ENCODE measurements around the gene LRRC4B.
"Not testable (repeated sequence)": the region's sequence is repeated elsewhere in the genome, so short reads cannot be mapped to it uniquely, and the experiment has no call there.

Gene LRRC4B

DNA sequence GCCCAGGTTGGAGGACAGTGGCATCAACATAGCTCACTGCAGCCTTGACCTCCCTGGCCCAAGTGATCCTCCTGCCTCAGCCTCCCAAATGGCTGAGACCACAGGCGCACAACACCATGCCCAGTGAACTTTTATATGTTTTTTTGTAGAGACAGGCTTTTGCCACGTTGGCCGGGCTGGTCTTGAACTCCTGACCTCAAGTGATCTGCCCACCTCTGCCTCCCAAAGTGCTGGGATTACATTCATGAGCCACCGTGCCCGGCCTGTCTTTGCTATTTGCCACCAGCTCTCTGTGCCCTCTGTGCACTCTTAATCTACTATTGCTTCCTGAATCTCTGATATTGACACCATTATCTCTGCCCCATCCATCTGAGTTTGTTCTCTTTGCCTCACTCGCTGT lies 34.3 kb upstream of the LRRC4B start:
- TF ChIP-seq, protein P1, sequence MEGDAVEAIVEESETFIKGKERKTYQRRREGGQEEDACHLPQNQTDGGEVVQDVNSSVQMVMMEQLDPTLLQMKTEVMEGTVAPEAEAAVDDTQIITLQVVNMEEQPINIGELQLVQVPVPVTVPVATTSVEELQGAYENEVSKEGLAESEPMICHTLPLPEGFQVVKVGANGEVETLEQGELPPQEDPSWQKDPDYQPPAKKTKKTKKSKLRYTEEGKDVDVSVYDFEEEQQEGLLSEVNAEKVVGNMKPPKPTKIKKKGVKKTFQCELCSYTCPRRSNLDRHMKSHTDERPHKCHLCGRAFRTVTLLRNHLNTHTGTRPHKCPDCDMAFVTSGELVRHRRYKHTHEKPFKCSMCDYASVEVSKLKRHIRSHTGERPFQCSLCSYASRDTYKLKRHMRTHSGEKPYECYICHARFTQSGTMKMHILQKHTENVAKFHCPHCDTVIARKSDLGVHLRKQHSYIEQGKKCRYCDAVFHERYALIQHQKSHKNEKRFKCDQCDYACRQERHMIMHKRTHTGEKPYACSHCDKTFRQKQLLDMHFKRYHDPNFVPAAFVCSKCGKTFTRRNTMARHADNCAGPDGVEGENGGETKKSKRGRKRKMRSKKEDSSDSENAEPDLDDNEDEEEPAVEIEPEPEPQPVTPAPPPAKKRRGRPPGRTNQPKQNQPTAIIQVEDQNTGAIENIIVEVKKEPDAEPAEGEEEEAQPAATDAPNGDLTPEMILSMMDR (conservative IDR thresholded peaks at IDR 0.05) = no peak
- no peak overlapping the region for H3K27ac ChIP-seq

- TF ChIP-seq, protein P1 (conservative IDR thresholded peaks at IDR 0.05) = no peak
Measured at GRCh38 chr19:50602089-50602422, 33.8 kb upstream of the LRRC4B start.

GRCh38 chr19:50601407-50602088 lies 33.3 kb upstream of the LRRC4B start:
- TF ChIP-seq, protein P1 (conservative IDR thresholded peaks at IDR 0.05) = no peak
- H3K27ac ChIP-seq = no peak overlapping the region

More at GRCh38 chr19:50602089-50602422, 33.8 kb upstream of the LRRC4B start:
- no peak overlapping the region for H3K27ac ChIP-seq

- TF ChIP-seq, protein P1 (conservative IDR thresholded peaks at IDR 0.05) = no peak
- no peak overlapping the region for H3K27ac ChIP-seq
Measured at GRCh38 chr19:50599427-50599826, 31.2 kb upstream of the LRRC4B start.

DNA sequence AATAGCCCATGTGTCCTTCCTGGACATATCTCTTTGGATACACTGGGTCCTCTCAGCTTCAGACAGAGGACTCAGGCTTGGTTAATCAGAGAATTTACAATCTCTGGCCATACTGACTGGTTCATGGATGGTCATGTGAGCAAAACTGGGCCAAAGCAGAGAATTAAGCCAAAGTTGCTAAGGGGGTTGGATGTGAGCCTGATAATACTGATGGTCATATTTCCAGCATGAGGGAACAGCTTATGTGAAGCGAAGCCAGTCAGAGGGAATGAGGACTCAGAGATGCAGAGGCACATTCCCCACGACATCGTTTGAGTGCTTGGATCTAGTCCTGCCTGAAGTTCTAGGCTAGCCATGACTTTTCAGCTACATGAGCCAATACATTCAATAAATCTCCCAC lies 22.0 kb upstream of the LRRC4B start:
- TF ChIP-seq, protein P1 (conservative IDR thresholded peaks at IDR 0.05) = no peak
- H3K27ac ChIP-seq = no peak overlapping the region

DNA sequence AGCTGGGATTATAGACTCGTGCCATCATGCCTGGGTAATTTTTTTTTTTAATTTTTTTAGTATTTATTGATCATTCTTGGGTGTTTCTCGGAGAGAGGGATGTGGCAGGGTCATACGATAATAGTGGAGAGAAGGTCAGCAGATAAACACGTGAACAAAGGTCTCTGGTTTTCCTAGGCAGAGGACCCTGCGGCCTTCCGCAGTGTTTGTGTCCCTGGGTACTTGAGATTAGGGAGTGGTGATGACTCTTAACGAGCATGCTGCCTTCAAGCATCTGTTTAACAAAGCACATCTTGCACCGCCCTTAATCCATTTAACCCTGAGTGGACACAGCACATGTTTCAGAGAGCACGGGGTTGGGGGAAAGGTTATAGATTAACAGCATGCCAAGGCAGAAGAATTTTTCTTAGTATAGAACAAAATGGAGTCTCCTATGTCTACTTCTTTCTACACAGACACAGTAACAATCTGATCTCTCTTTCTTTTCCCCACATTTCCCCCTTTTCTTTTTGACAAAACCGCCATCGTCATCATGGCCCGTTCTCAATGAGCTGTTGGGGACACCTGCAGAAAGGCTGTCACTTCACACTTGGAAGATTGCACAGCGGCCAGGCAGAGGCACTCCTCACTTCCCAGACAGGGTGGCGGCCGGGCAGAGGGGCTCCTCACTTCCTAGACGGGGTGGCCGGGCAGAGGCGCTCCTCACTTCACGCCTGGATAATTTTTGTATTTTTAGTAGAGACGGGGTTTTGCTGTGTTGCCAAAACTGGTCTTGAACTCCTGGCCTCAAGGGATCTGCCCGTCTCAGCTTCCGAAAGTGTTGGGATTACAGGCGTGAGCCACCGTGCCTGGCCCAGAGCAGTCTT lies 13.8 kb upstream of the LRRC4B start:
- not testable (repeated sequence) for H3K27ac ChIP-seq

GRCh38 chr19:50580970-50581634 lies 12.9 kb upstream of the LRRC4B start:
- H3K27ac ChIP-seq = no peak overlapping the region
- TF ChIP-seq, protein P1 (conservative IDR thresholded peaks at IDR 0.05) = no peak
